KMS-11 (cell line): ENCODE results near the gene C1orf56.
A peak's percentile ranks its signal among the peaks of the same experiment; 100 is the strongest.

Source experiments
- H2AFZ ChIP-seq: fragments of 200-600 bp; sonication (generic); 2 replicates; pipeline ENCODE4 v1.6.1; 2016; ENCODE audit warnings: antibody characterized with exemption, mixed run types, low read depth
- H3K27ac ChIP-seq: fragments of 200-600 bp; sonication (generic); 2 replicates; pipeline ENCODE4 v1.6.1; 2016; ENCODE audit warnings: mild to moderate bottlenecking, mixed run types
- H3K27me3 ChIP-seq: fragments of 200-600 bp; sonication (generic); 2 replicates; pipeline ENCODE4 v1.6.1; 2017; ENCODE audit warnings: mild to moderate bottlenecking, low read depth, mixed run types, moderate library complexity; ENCODE audit not compliant: insufficient read depth
- H3K36me3 ChIP-seq: fragments of 200-600 bp; sonication (generic); 2 replicates; pipeline ENCODE4 v1.6.1; 2017; ENCODE audit warnings: mild to moderate bottlenecking, mixed run types; ENCODE audit not compliant: insufficient read depth
- H3K4me1 ChIP-seq: fragments of 200-600 bp; sonication (generic); 2 replicates; pipeline ENCODE4 v1.6.1; 2016; ENCODE audit warnings: mild to moderate bottlenecking, low read depth, mixed run types; ENCODE audit not compliant: poor library complexity, severe bottlenecking
- H3K4me2 ChIP-seq: fragments of 200-600 bp; sonication (generic); 2 replicates; pipeline ENCODE4 v1.7.0; 2016; ENCODE audit warnings: mild to moderate bottlenecking, mixed run types
- H3K4me3 ChIP-seq: fragments of 200-600 bp; sonication (generic); IDR thresholded peaks from 2 replicates; pipeline ENCODE4 v1.6.1; 2017; ENCODE audit warnings: low read depth, low read length, mixed read lengths; ENCODE audit not compliant: insufficient read depth
- H3K79me2 ChIP-seq: fragments of 200-600 bp; sonication (generic); 2 replicates; pipeline ENCODE4 v1.6.1; 2016; ENCODE audit warnings: low read depth, mixed run types; ENCODE audit not compliant: insufficient read depth
- H3K9ac ChIP-seq: fragments of 200-600 bp; sonication (generic); 2 replicates; pipeline ENCODE4 v1.6.1; 2016; ENCODE audit warnings: mild to moderate bottlenecking, mixed run types
- H4K20me1 ChIP-seq: fragments of 200-600 bp; sonication (generic); 2 replicates; pipeline ENCODE4 v1.6.1; 2016; ENCODE audit warnings: mild to moderate bottlenecking, mixed run types; ENCODE audit not compliant: insufficient read depth
- TF ChIP-seq, protein P1 (sequence below): fragments of 200-600 bp; sonication (generic); conservative IDR thresholded peaks from 2 replicates; pipeline ENCODE4 v1.6.1; 2017; ENCODE audit warnings: low read depth, mild to moderate bottlenecking, antibody characterized with exemption, low read length, moderate library complexity, mixed read lengths

Gene C1orf56

DNA sequence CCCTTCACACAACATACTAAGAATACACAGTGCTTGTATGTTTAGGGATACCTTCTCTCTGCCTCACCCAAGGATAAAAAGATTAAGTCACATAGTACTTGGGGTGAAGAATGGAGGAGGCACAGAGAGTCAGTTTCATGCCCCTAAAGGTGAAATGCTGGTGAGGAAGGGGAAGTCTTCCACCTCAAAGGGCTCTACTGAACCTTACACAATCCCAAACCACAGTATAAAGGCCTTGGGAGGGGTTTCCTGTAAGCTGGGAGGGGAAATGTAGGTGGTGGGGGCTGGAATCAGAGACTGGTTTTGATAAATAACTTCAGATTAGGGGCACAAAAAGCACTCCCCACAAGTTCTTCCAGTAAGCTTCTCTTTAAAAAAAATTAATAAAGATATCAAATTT is 44.4 kb upstream of the C1orf56 start:
- Histone ChIP-seq H3K4me2 (no peak overlapping the region), H4K20me1 (no peaks in the 10 kb centered on the region), H3K4me1 (peaks cover 38% of the 10 kb centered on the region), H3K4me3 (no peak overlapping the region), H2AFZ (no peak overlapping the region), H3K79me2 (no peaks in the 10 kb centered on the region), H3K27ac (no peak overlapping the region), H3K36me3 (no peaks in the 10 kb centered on the region), H3K9ac (no peak overlapping the region), H3K27me3 (no peaks in the 10 kb centered on the region; the same call in 1 of the 2 replicates)
- TF ChIP-seq, protein P1, sequence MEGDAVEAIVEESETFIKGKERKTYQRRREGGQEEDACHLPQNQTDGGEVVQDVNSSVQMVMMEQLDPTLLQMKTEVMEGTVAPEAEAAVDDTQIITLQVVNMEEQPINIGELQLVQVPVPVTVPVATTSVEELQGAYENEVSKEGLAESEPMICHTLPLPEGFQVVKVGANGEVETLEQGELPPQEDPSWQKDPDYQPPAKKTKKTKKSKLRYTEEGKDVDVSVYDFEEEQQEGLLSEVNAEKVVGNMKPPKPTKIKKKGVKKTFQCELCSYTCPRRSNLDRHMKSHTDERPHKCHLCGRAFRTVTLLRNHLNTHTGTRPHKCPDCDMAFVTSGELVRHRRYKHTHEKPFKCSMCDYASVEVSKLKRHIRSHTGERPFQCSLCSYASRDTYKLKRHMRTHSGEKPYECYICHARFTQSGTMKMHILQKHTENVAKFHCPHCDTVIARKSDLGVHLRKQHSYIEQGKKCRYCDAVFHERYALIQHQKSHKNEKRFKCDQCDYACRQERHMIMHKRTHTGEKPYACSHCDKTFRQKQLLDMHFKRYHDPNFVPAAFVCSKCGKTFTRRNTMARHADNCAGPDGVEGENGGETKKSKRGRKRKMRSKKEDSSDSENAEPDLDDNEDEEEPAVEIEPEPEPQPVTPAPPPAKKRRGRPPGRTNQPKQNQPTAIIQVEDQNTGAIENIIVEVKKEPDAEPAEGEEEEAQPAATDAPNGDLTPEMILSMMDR: no peak

DNA sequence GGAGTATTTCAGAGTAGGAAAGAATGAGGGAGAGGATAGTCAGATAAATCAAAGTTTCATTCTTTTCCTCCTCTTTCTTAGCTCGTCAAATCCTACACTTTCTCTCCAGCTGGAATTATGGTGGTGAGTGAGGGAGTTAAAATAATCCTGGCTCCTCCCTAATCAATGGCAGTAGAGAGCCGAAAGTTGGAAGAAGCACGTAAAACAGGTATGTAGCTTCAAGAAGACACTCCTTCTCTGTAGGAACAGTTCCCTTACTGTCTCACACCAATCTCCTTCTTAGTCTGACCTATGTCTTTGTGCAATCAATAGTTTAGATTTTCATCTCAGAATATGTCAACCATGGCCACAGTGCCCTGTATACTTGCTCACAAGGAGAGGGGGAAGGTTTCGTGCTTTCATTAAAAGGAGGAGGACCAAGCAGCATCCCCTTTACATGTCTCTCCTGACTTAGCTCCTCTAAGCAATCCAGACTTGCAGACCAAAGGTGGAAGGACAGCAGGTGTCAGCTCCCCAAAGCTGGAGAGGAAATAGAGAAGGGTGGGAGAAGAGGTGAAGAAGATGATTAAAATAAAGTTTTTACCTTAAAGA is 41.7 kb upstream of the C1orf56 start:
- Histone ChIP-seq H3K79me2 (no peaks in the 10 kb centered on the region), H3K36me3 (no peaks in the 10 kb centered on the region), H3K9ac (peak overlapping the region; percentile 46; the same call in 1 of the 2 replicates), H3K4me3 (no peak overlapping the region), H3K27ac (peak overlapping the region; percentile 68), H3K27me3 (no peaks in the 10 kb centered on the region; the same call in 1 of the 2 replicates), H2AFZ (peak overlapping the region; percentile 84), H4K20me1 (no peaks in the 10 kb centered on the region), H3K4me2 (peak overlapping the region; percentile 73), H3K4me1 (peaks cover 57% of the 10 kb centered on the region)
- TF ChIP-seq, protein P1: no peak

- peak within 1 kb of the TSS; percentile 84 for H2AFZ ChIP-seq
- H3K4me1 ChIP-seq: peaks cover 63% of the 10 kb centered on the region
- no peaks in the 10 kb centered on the region for H3K79me2 ChIP-seq
- peak within 1 kb of the TSS; percentile 73 for H3K4me2 ChIP-seq
- H3K9ac ChIP-seq: peak within 1 kb of the TSS; percentile 65
- H3K27me3 ChIP-seq: no peaks in the 10 kb centered on the region; the same call in 1 of the 2 replicates
- peak within 1 kb of the TSS; percentile 68 for H3K27ac ChIP-seq
- H3K36me3 ChIP-seq: no peaks in the 10 kb centered on the region
- TF ChIP-seq, protein P1: peak; percentile 50
- no peaks in the 10 kb centered on the region for H4K20me1 ChIP-seq
- H3K4me3 ChIP-seq: no peak within 1 kb of the TSS
Measured at GRCh38 chr1:151006327-151007052, 41.1 kb upstream of the C1orf56 start, which contains the start of gene MINDY1. TSS of gene MINDY1 (minus strand) at chr1:151006902. CDS start at chr1:151002617, 4,285 bp downstream.

GRCh38 chr1:151007853-151008243 is 39.7 kb upstream of the C1orf56 start:
- no peaks in the 10 kb centered on the region for H3K27me3 ChIP-seq
- peak overlapping the region; percentile 68 for H3K27ac ChIP-seq
- no peaks in the 10 kb centered on the region for H4K20me1 ChIP-seq
- H3K4me2 ChIP-seq: peak overlapping the region; percentile 73
- no peak overlapping the region for H3K4me3 ChIP-seq
- H3K4me1 ChIP-seq: peaks cover 64% of the 10 kb centered on the region
- no peaks in the 10 kb centered on the region for H3K36me3 ChIP-seq
- H3K9ac ChIP-seq: peak overlapping the region; percentile 65
- TF ChIP-seq, protein P1: no peak
- peak overlapping the region; percentile 84 for H2AFZ ChIP-seq
- no peaks in the 10 kb centered on the region for H3K79me2 ChIP-seq
